Keratinocyte (primary cell): ENCODE measurements around the gene IL1RAPL1. TPM values are rescaled to one million over a fixed set of nuclear protein-coding genes. Genes with fewer than 3 reads are reported as not detected.

ENCODE experiments used
- DNase-seq: peaks from one replicate; pipeline ENCODE4 v3.0.0-alpha.2; 2011; ENCODE audit warnings: low read depth, missing footprints, low spot score
- FAIRE-seq: peaks from 2 replicates; lab custom pipeline; 2011; peaks lifted over from hg19 to GRCh38; lab: Jason Lieb, UNC
- H2AFZ ChIP-seq: 2 replicates; pipeline ENCODE4 v1.6.0; 2012; ENCODE audit warnings: low read length, control low read depth, inconsistent platforms; ENCODE audit not compliant: control insufficient read depth
- H3K27ac ChIP-seq: 2 replicates; pipeline ENCODE4 v1.5.1; 2011; ENCODE audit warnings: low read length; ENCODE audit not compliant: control insufficient read depth, insufficient read depth
- H3K27me3 ChIP-seq: 3 replicates; pipeline ENCODE4 v1.6.0; 2011; ENCODE audit warnings: low read length; ENCODE audit not compliant: control insufficient read depth, insufficient read depth; ENCODE audit errors: extremely low read depth
- H3K36me3 ChIP-seq, 2 experiments: 2 replicates in 1 of 2; 3 replicates in 1 of 2; pipeline ENCODE4 v1.5.1; 2011; ENCODE audit warnings: low read length in 2 of 2, mild to moderate bottlenecking in 1 of 2; ENCODE audit not compliant: control insufficient read depth in 2 of 2, insufficient read depth in 2 of 2; ENCODE audit errors: extremely low read depth in 1 of 2
- H3K4me1 ChIP-seq: 3 replicates; pipeline ENCODE4 v1.5.1; 2011; ENCODE audit warnings: low read length; ENCODE audit not compliant: control insufficient read depth, insufficient read depth; ENCODE audit errors: extremely low read depth
- H3K4me2 ChIP-seq: 3 replicates; pipeline ENCODE4 v1.6.0; 2011; ENCODE audit warnings: low read depth, low read length; ENCODE audit not compliant: control insufficient read depth, insufficient read depth; ENCODE audit errors: extremely low read depth
- H3K4me3 ChIP-seq, 3 experiments: fragments of 200-600 bp in 1 of 3; sonication (generic) in 1 of 3; 2 replicates in 2 of 3; 3 replicates in 1 of 3; pipeline ENCODE4 v1.5.1; 2011 to 2016; ENCODE audit warnings: low read length in 3 of 3, mild to moderate bottlenecking in 3 of 3, control low read depth in 2 of 3, inconsistent platforms in 1 of 3, low read depth in 1 of 3, mixed read lengths in 1 of 3, mixed run types in 1 of 3, moderate library complexity in 1 of 3; ENCODE audit not compliant: control insufficient read depth in 2 of 3, insufficient read depth in 2 of 3; ENCODE audit errors: extremely low read depth in 1 of 3
- H3K79me2 ChIP-seq: 2 replicates; pipeline ENCODE4 v1.6.0; 2012; ENCODE audit warnings: low read length; ENCODE audit not compliant: control insufficient read depth, insufficient read depth
- H3K9ac ChIP-seq: 3 replicates; pipeline ENCODE4 v1.6.0; 2011; ENCODE audit warnings: low read length; ENCODE audit not compliant: control insufficient read depth, insufficient read depth; ENCODE audit errors: extremely low read depth
- H3K9me1 ChIP-seq: 3 replicates; pipeline ENCODE4 v1.6.0; 2011; ENCODE audit warnings: low read length; ENCODE audit not compliant: control insufficient read depth, insufficient read depth; ENCODE audit errors: extremely low read depth
- H3K9me3 ChIP-seq: 2 replicates; pipeline ENCODE4 v1.5.1; 2012; ENCODE audit warnings: low read depth, low read length; ENCODE audit not compliant: control insufficient read depth
- H4K20me1 ChIP-seq: 3 replicates; pipeline ENCODE4 v1.6.0; 2011; ENCODE audit warnings: low read length; ENCODE audit not compliant: control insufficient read depth, insufficient read depth; ENCODE audit errors: extremely low read depth
- CTCF ChIP-seq, 3 experiments: IDR thresholded peaks in 1 of 3; conservative IDR thresholded peaks in 1 of 3; optimal IDR thresholded peaks in 1 of 3; 2 replicates in 2 of 3; 3 replicates in 1 of 3; pipeline versions ENCODE3 to v1.5.1; 2011; ENCODE audit warnings: low read length in 3 of 3, mild to moderate bottlenecking in 3 of 3, moderate library complexity in 2 of 3, control low read depth in 1 of 3, inconsistent platforms in 1 of 3; ENCODE audit not compliant: insufficient read depth in 2 of 3; ENCODE audit errors: extremely low read depth in 1 of 3
- EZH2 ChIP-seq: IDR thresholded peaks from one replicate; pipeline ENCODE4 v1.6.1; 2012; ENCODE audit warnings: inconsistent platforms, mild to moderate bottlenecking, low read length, moderate library complexity
- dilution Hi-C: fragments of 300-500 bp; cut with MboI; formaldehyde crosslinking; loops from one replicate; pipeline ENCODE4 v1.7.0; 2020; ENCODE audit warnings: low sequenced_read_pairs; ENCODE audit not compliant: extremely low pct_ligation_motif_present
- polyA plus RNA-seq, 5 experiments: library from polyadenylated mRNA; depleted of rRNA in 3 of 5; stranded (reverse) in 3 of 5; stranded (forward) in 1 of 5; unstranded in 1 of 5; fragments of >200 nt; gene quantifications; 1 replicate in 1 of 5; 2 replicates in 3 of 5; 3 replicates in 1 of 5; pipeline versions ENCODE4 v1.2.1 to v1.2.3, GENCODE V29; 2011 to 2012; ENCODE audit warnings: missing spikeins in 2 of 5, low read depth in 1 of 5, low replicate concordance in 1 of 5

Gene IL1RAPL1
- polyA plus RNA-seq, 1 donor (not counting 4 experiments of a cell fraction or from before 2014, with no cell fraction given) = 2.8 TPM

- H3K9me1 ChIP-seq = no peaks in the 10 kb centered on the region
- H3K79me2 ChIP-seq = no peaks in the 10 kb centered on the region
- no peaks in the 10 kb centered on the region for H3K9me3 ChIP-seq
- DNase-seq = no peak
- FAIRE-seq = no peak
- dilution Hi-C loops = no loop called here
- no peak for TF ChIP-seq EZH2
- TF ChIP-seq CTCF (optimal IDR thresholded peaks at IDR 0.05 in 1 of 3, IDR thresholded peaks at IDR 0.05 in 1 of 3, conservative IDR thresholded peaks at IDR 0.05 in 1 of 3; ENCODE audit: extremely low read depth in 1 of 3, insufficient read depth in 2 of 3, low read length in 3 of 3) = no peak
- H3K27ac ChIP-seq = no peak overlapping the region
- no peak overlapping the region for H3K4me3 ChIP-seq
- no peaks in the 10 kb centered on the region for H3K4me1 ChIP-seq
- H2AFZ ChIP-seq = no peak overlapping the region
- no peaks in the 10 kb centered on the region for H4K20me1 ChIP-seq
- no peak overlapping the region for H3K9ac ChIP-seq
- no peaks in the 10 kb centered on the region for H3K36me3 ChIP-seq
- no peak overlapping the region for H3K4me2 ChIP-seq
- H3K27me3 ChIP-seq = no peaks in the 10 kb centered on the region
These were observed 131.2 kb downstream of the IL1RAPL1 start for GRCh38 chrX:28718450-28718849.

DNA sequence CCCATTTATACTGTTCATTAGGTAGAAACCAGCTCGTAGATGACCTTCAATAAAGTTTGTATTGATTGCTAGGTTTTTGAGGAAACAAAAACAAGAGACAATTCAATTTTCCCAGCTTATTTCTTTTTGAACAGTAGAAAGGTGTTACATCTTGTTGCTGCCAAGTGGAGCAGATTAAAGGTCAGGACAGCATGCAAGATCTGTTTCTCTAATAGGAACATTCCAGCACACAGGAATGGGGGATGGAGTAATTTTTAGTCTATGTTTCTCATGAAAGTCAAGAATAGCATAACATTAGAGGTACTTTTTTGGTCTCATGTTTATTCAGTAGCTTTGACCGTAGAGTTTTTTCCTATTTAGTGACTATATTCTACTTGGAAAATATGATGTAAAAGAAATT is 132.4 kb downstream of the IL1RAPL1 start:
- no peaks in the 10 kb centered on the region for H3K27me3 ChIP-seq

More for the DNA sequence above, 132.4 kb downstream of the IL1RAPL1 start:
- Histone ChIP-seq H3K4me3 (no peak overlapping the region), H4K20me1 (no peaks in the 10 kb centered on the region), H3K36me3 (no peaks in the 10 kb centered on the region), H3K4me2 (no peak overlapping the region), H3K79me2 (no peaks in the 10 kb centered on the region), H3K4me1 (no peaks in the 10 kb centered on the region), H3K27ac (no peak overlapping the region), H3K9me3 (no peaks in the 10 kb centered on the region), H2AFZ (no peak overlapping the region), H3K9ac (no peak overlapping the region), H3K9me1 (no peaks in the 10 kb centered on the region)
- FAIRE-seq (no peak), DNase-seq (no peak)
- dilution Hi-C loops = no loop called here
- TF ChIP-seq EZH2 (no peak), CTCF (optimal IDR thresholded peaks at IDR 0.05 in 1 of 3, IDR thresholded peaks at IDR 0.05 in 1 of 3, conservative IDR thresholded peaks at IDR 0.05 in 1 of 3; ENCODE audit: extremely low read depth in 1 of 3, insufficient read depth in 2 of 3, low read length in 3 of 3) (no peak)
